Suprapubic skin (tissue), 4 donors: ENCODE measurements around the gene ATG4D.

Source experiments
- EP300 ChIP-seq: sonication (generic); formaldehyde crosslinking; IDR thresholded peaks from one replicate; pipeline ENCODE4 v1.6.1; 2017; ENCODE audit warnings: antibody characterized with exemption
- POLR2A ChIP-seq, 2 donors: fragments of 450-650 bp; IDR thresholded peaks; one replicate each; pipeline ENCODE4 v1.6.1; 2017; ENCODE audit warnings: antibody characterized with exemption in 2 of 2, mild to moderate bottlenecking in 2 of 2, moderate library complexity in 2 of 2
- POLR2AphosphoS5 ChIP-seq, 3 donors: sonication (generic); formaldehyde crosslinking; IDR thresholded peaks; one replicate each; pipeline ENCODE4 v1.6.1; 2017; ENCODE audit warnings: antibody characterized with exemption in 3 of 3
- TF ChIP-seq, protein P1 (sequence below), 2 donors: fragments of 200-600 bp in 1 of 2; fragments of 450-650 bp in 1 of 2; sonication (generic) in 1 of 2; IDR thresholded peaks; one replicate each; pipeline ENCODE4 v1.5.1; 2016 to 2019; ENCODE audit warnings: antibody characterized with exemption in 2 of 2, mild to moderate bottlenecking in 1 of 2, moderate library complexity in 1 of 2

DNA sequence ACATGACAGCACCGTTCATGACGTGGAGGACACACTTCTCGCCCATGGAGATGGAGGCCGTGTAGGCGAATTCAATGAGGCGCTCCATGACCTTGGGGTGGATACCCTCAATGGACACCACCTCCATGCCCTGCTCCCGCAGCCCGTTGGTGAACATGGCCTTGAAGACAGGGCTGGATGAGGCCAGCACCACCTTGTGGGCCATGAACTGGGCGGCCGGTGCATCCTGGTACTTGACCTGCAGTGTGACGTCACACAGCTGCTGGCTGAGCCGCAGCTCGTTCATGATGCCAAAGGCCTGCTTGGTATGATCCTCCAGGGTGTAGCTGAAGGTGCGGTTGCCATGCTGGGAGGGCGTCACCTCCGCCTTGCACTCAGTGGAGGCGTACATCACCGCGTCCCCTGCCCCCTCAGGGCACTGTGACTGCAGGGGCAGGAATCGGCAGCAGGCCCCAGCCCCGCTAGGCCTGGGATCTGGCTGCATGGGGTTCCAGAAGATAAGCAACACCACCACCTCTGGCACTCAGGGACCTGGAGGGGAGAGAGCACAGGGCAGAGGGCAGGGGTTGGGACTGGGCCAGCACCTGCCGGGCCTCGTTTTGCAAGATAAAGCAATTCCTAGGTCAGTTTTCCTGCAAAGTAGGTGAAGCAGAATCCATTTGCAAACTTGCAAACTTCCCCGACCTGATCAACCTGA lies 44.0 kb upstream of the ATG4D start:
- TF ChIP-seq, protein P1, sequence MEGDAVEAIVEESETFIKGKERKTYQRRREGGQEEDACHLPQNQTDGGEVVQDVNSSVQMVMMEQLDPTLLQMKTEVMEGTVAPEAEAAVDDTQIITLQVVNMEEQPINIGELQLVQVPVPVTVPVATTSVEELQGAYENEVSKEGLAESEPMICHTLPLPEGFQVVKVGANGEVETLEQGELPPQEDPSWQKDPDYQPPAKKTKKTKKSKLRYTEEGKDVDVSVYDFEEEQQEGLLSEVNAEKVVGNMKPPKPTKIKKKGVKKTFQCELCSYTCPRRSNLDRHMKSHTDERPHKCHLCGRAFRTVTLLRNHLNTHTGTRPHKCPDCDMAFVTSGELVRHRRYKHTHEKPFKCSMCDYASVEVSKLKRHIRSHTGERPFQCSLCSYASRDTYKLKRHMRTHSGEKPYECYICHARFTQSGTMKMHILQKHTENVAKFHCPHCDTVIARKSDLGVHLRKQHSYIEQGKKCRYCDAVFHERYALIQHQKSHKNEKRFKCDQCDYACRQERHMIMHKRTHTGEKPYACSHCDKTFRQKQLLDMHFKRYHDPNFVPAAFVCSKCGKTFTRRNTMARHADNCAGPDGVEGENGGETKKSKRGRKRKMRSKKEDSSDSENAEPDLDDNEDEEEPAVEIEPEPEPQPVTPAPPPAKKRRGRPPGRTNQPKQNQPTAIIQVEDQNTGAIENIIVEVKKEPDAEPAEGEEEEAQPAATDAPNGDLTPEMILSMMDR (IDR thresholded peaks at IDR 0.05), result no peak
- TF ChIP-seq POLR2A (IDR thresholded peaks at IDR 0.05), result no peak
- no peak for TF ChIP-seq POLR2AphosphoS5 (IDR thresholded peaks at IDR 0.05)
- TF ChIP-seq EP300, result no peak
